Mucosa of rectum (tissue), 2 donors: ENCODE measurements around the gene SH3RF2.
A peak's percentile ranks its signal among the peaks of the same experiment; 100 is the strongest.

Experiments used
- H3K27ac ChIP-seq, 2 donors: one replicate each; pipeline ENCODE4 v1.7.0; 2013; ENCODE audit warnings: inconsistent platforms in 2 of 2, low read depth in 2 of 2, low read length in 2 of 2
- H3K27me3 ChIP-seq, 2 donors: one replicate each; pipeline ENCODE4 v1.7.0; 2013; ENCODE audit warnings: low read length in 2 of 2; ENCODE audit not compliant: control insufficient read depth in 2 of 2, insufficient read depth in 2 of 2
- H3K36me3 ChIP-seq, 2 donors: one replicate each; pipeline ENCODE4 v1.7.0; 2013; ENCODE audit warnings: low read length in 2 of 2; ENCODE audit not compliant: control insufficient read depth in 2 of 2, insufficient read depth in 2 of 2
- H3K4me1 ChIP-seq, 2 donors: one replicate each; pipeline ENCODE4 v1.7.0; 2013; ENCODE audit warnings: low read length in 2 of 2, mild to moderate bottlenecking in 1 of 2; ENCODE audit not compliant: control insufficient read depth in 2 of 2, insufficient read depth in 2 of 2
- H3K4me3 ChIP-seq, 2 donors: one replicate each; pipeline ENCODE4 v1.7.0; 2013; ENCODE audit warnings: low read length in 2 of 2
- H3K9ac ChIP-seq, 2 donors: one replicate each; pipeline ENCODE4 v1.7.0; 2013; ENCODE audit warnings: low read length in 2 of 2, low read depth in 1 of 2, mild to moderate bottlenecking in 1 of 2
- H3K9me3 ChIP-seq, 2 donors: one replicate each; pipeline ENCODE4 v1.7.0; 2013; ENCODE audit warnings: low read length in 2 of 2; ENCODE audit not compliant: control insufficient read depth in 2 of 2
- donor health status: healthy.
- donor health status: Normal muscosa, but diverticular disease.

Gene SH3RF2

DNA sequence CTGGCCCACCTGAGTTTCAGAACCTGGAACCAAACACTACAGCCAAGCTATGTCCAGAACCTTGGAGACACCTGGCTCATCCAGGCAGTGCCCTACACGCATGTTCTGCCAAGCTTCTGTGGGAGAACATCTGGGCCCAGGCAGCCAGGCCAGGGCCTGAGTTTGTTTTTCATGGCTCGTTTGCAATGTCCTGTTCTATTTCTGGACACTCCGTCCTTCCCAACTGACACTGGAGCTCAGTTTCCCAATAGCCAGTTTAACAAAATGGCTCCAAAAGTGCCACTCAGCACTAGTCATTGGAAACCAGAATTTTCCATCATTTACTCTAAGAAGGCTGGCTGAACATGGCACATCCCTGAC is 38.6 kb downstream of the SH3RF2 start:
- H3K27ac ChIP-seq = no peak overlapping the region
- no peaks in the 10 kb centered on the region for H3K27me3 ChIP-seq
- H3K9me3 ChIP-seq = no peaks in the 10 kb centered on the region
- no peak overlapping the region for H3K4me3 ChIP-seq
- H3K4me1 ChIP-seq = peaks cover 21 to 32% of the 10 kb centered on the region in 2 donors
- no peaks in the 10 kb centered on the region for H3K36me3 ChIP-seq
- H3K9ac ChIP-seq = no peak overlapping the region

DNA sequence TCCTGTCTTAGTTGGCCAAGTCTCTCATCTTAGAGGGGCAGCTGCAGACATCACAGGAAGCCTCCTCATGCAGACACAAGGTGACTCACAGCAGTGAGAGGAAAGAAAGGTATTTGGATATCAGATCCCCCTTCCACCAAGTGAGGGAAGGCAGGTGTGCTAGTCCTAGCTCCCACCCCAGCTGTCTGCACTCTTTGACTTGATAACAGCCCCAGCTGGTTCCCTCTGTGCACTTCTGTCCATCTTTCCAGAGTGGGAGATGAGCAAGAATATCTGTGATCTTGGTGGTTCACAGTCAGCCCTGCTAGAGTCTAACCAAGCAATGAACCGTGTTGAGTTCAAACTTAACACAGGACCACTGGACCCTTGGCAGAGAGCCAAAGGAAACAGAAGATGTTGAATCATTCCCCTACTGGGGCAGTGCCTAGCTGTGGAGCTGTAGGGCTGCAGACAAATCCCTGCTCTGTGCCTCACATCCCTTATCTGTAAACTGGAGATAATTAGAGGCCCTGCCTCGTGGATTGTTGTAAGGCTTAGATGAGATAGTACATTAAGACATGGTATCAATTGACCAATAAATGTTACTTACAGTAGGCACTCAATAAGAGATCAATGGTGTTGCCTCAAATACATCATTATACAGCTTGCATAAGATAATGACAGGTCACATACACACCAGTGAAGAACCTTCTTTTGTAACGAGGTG is 39.1 kb downstream of the SH3RF2 start:
- no peak overlapping the region for H3K9ac ChIP-seq
- H3K9me3 ChIP-seq = no peaks in the 10 kb centered on the region
- no peaks in the 10 kb centered on the region for H3K27me3 ChIP-seq
- H3K4me1 ChIP-seq = peaks cover 25 to 37% of the 10 kb centered on the region in 2 donors
- H3K36me3 ChIP-seq = no peaks in the 10 kb centered on the region
- H3K4me3 ChIP-seq = no peak overlapping the region
- H3K27ac ChIP-seq = no peak overlapping the region

DNA sequence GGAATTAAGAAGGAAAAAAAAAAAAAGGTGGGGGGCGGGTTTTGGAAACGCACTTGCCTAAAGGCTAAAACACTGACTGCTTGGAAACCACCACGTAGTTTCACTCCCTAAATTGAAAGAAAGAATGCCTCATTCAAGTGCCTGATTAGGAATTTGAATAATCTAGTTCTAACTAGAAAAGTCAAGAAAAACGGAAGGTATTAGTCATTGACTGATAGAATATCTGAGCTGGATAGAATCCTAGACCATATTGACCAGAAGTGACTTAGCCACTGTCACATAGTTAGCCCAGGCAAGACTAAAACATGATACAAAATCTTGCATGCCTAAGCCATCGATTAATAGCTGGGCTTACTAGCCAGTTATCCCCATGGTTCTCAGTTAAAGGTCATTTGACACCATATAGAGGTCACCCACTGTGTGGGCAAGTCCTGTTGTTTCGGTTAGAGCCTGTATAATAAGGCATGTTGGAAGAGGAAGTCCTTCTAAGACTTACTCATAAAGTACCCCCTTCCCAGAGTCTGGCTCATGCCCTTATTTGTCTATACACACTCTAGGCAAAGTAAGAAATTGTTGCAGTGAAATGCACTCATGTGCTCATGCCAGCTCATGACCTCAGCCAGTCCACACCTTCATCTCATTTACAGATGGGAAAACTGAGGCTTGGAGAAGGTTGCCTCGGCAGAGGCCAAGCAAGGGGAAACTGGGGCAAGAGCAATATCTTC is 40.2 kb downstream of the SH3RF2 start:
- H3K27ac ChIP-seq = peak overlapping the region in 1 of 2 donors; percentile 77
- H3K4me3 ChIP-seq = no peak overlapping the region
- H3K27me3 ChIP-seq = no peaks in the 10 kb centered on the region
- H3K9ac ChIP-seq = no peak overlapping the region
- H3K9me3 ChIP-seq = no peaks in the 10 kb centered on the region
- no peaks in the 10 kb centered on the region for H3K36me3 ChIP-seq
- peaks cover 25 to 47% of the 10 kb centered on the region in 2 donors for H3K4me1 ChIP-seq

DNA sequence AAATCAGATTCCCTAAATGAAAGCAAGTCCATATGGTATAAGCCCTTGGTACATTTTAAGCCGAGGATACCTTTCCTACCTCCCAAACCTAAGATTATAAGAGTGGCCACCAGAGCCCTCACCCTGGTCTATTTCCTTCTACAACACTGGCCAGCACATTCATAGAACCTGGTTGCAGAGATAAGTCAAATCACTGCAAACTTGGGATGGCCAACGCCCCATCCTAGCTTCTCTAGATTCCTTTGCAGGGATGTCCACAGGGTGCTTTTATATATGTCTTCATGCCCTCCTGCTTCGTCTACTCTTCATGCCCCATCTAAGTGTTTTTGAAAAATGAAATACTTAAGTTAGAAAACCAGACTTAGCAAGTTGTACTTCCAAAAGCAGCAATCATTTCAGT is 41.8 kb downstream of the SH3RF2 start:
- Histone ChIP-seq H3K36me3 (no peaks in the 10 kb centered on the region), H3K4me1 (peaks cover 35 to 55% of the 10 kb centered on the region in 2 donors), H3K9ac (no peak overlapping the region), H3K27ac (peak overlapping the region; percentile 39 to 77), H3K27me3 (no peaks in the 10 kb centered on the region), H3K9me3 (no peaks in the 10 kb centered on the region), H3K4me3 (no peak overlapping the region)

DNA sequence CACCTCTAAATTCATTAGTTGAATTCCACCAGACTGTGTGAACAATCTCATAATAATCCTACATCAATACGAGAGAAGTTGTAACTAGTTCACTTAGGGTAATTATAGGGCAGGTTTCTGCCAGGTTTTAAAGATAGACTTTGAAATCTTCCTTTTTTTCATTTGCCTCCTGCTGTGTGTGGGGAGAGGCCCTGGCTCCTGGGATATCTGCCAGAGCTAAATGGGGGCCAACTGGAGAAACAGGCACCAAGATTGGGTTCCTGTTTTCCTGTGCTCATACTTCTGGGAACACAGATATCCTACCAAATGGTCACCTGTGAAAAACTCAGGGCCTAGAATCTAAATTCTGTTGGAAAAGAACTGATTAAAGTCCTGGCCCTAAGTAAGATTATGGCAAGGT is 42.3 kb downstream of the SH3RF2 start:
- Histone ChIP-seq H3K9me3 (no peaks in the 10 kb centered on the region), H3K27me3 (no peaks in the 10 kb centered on the region), H3K9ac (peak overlapping the region in 1 of 2 donors; percentile 8), H3K27ac (peak overlapping the region; percentile 73 to 77), H3K4me3 (no peak overlapping the region), H3K36me3 (no peaks in the 10 kb centered on the region), H3K4me1 (peaks cover 35 to 55% of the 10 kb centered on the region in 2 donors)

DNA sequence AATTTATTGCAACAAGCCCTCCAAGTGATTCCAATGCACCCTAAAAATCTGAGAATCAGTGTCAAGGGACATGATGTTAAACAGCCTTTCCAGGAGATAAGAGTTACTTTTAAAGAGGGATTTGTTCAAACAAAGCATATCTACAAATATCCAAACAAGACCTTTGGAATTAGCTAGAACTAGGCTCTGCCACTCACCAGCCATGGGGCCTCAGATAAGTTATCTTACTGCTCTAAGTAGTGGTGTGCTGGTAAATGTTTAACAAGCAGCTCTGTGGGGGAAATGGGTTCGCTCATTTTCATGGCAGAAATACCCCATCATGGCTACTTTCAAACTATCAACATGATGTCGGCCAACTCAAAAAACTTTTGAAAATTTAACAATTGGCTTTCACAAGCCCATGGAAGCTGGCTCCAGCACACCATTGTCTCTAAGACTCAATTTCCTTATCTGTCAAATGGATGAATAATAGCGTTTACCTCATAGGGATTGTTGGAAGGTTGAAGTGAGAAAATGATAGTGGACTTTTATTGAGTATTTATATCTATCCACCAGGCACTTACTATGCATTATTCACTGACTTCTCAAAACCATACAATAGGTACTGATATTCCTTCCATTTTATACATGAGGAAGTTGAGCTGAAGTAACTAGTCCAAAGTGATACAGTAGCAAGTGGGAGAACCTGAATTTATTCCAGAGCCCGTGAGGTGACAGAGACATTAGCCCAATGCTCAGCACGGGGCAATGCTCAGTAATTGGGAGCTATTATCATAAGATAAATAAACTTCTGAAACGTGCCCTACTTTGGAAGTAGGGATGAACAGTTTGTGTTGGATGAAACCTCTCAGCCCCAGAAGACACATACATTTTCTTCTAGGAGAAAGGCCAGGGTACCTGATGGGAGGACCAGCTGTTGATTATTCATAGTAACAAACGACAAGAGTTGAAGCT is 43.2 kb downstream of the SH3RF2 start:
- Histone ChIP-seq H3K9ac (peak overlapping the region in 1 of 2 donors; percentile 8), H3K4me1 (peaks cover 35 to 55% of the 10 kb centered on the region in 2 donors), H3K27ac (peak overlapping the region; percentile 73 to 77)

DNA sequence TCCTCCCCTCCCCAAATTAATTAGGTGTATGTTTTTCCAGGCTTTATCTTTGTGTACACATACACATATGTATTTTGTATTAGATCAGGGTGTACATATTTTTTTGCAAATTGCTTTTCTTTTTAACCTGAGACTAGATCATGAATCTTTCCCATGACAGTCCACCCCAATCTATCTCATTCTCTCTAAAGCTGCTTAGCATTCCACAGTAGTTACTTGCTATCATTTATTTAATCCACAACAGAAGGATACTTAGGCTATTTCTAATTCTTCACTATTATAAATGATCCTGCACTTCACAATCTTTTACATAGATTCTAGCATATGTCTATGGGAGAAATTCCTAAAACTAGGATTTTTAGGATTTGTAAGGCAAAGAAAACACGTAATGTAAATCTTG is 43.9 kb downstream of the SH3RF2 start:
- peaks cover 35 to 55% of the 10 kb centered on the region in 2 donors for H3K4me1 ChIP-seq
- H3K27ac ChIP-seq = peak overlapping the region; percentile 73 to 77
- H3K36me3 ChIP-seq = peaks cover 0 to 3% of the 10 kb centered on the region in 2 donors
- no peak overlapping the region for H3K9ac ChIP-seq
- H3K9me3 ChIP-seq = no peaks in the 10 kb centered on the region
- no peaks in the 10 kb centered on the region for H3K27me3 ChIP-seq
- H3K4me3 ChIP-seq = no peak overlapping the region

More for the DNA sequence above, 43.2 kb downstream of the SH3RF2 start:
- Histone ChIP-seq H3K27me3 (no peaks in the 10 kb centered on the region), H3K4me3 (no peak overlapping the region), H3K9me3 (no peaks in the 10 kb centered on the region), H3K36me3 (peaks cover 0 to 3% of the 10 kb centered on the region in 2 donors)

DNA sequence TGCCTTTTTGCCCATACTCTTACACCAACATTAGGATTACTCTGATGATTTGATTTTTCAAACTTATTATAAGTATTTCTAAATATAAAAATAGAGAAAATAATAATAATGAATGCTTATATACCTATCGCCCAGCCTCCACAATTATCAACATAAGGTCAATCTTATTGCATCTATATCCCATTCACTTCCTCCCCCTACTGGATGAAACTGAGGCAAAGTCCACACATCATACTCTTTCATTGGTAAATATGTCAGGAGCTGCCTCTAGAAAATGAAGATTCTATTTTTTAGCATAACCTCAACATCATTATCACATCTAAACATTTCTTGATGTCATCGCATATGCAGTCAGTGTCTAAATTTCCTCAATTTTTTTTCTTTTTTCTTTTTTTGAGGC is 44.3 kb downstream of the SH3RF2 start:
- H3K27me3 ChIP-seq = no peaks in the 10 kb centered on the region
- no peaks in the 10 kb centered on the region for H3K9me3 ChIP-seq
- H3K4me1 ChIP-seq = peaks cover 33 to 52% of the 10 kb centered on the region in 2 donors
- H3K27ac ChIP-seq = no peak overlapping the region
- H3K9ac ChIP-seq = no peak overlapping the region
- no peak overlapping the region for H3K4me3 ChIP-seq
- peaks cover 0 to 3% of the 10 kb centered on the region in 2 donors for H3K36me3 ChIP-seq

DNA sequence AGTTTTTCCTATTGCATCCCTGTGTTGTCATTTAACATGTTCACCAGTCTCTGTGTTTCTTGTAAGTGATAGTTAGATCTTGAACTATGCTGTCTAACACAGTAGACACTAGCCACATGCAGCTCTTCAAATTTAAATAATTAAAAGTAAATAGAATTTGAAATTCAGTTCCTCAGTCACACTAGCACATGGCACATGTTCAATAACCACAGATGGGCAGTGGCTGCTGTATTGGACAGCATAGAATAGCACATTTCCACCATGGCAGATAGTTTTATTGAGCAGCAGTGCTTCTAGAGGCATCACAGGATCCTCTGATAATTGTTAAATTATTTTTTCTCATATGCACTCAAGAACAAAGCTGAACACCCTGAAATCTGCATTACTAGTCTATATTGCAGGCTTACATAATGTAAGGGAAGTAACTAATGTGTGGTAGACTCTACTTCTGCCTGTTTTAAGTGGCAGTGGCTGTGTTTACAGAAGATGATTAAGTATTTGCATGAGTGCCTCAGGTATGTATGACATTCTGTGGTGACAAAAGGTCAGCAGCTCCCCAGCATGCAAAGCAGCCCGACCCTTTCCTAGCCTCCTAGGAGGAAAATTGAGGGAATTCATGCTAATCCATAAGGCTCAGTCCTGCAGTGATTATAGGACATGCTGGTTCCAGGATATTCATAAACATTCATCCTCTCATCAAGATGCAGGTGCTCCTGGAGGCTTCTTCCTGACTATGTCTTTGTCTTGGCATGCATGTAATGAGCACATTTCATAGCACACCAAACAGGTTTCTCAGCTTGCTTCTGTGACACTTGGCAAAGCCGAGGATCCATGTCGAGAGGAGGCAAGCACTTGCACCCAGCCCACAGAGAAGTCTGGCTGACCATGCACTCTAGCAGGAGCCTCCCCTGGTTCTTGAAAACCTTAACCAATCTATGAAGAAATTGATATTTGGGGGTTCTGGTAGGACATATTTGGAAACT is 45.5 kb downstream of the SH3RF2 start:
- Histone ChIP-seq H3K36me3 (peaks cover 0 to 3% of the 10 kb centered on the region in 2 donors), H3K27me3 (no peaks in the 10 kb centered on the region), H3K27ac (no peak overlapping the region), H3K4me1 (peaks cover 29 to 47% of the 10 kb centered on the region in 2 donors), H3K9me3 (no peaks in the 10 kb centered on the region), H3K9ac (no peak overlapping the region), H3K4me3 (no peak overlapping the region)
